ENCODE measurements around the gene KRTAP29-1. TPM values are rescaled to one million over a fixed set of nuclear protein-coding genes. Genes with fewer than 3 reads are reported as not detected.

Gene KRTAP29-1
- total RNA-seq, 1 donor from 2014 or later, result not detected

GRCh38 chr17:41326173-41327145, 23.8 kb upstream of the KRTAP29-1 start:
- TF ChIP-seq CTCF (IDR thresholded peaks at IDR 0.05), result no peak
- H3K27me3 Mint-ChIP-seq, result no peaks in the 10 kb centered on the region
- POLR2A ChIA-PET, result no interaction called here
- no peak for DNase-seq
- no peaks in the 10 kb centered on the region for H3K4me1 Mint-ChIP-seq
- no peaks in the 10 kb centered on the region for H3K36me3 Mint-ChIP-seq (ENCODE audit: low read depth)
- intact Hi-C loops (cut with micrococcal nuclease), result no loop called here
- ATAC-seq (ENCODE audit: low read depth), result no peak
- no peak overlapping the region for H3K4me3 Mint-ChIP-seq
- H3K9me3 Mint-ChIP-seq, result no peaks in the 10 kb centered on the region
- CTCF ChIA-PET, result no interaction called here
- H3K27ac Mint-ChIP-seq, result no peak overlapping the region

GRCh38 chr17:41325611-41326010, 23.0 kb upstream of the KRTAP29-1 start:
- Mint-ChIP-seq H3K4me1 (no peaks in the 10 kb centered on the region), H3K36me3 (ENCODE audit: low read depth) (no peaks in the 10 kb centered on the region), H3K9me3 (peaks cover 3% of the 10 kb centered on the region), H3K27ac (no peak overlapping the region), H3K4me3 (no peak overlapping the region), H3K27me3 (no peaks in the 10 kb centered on the region)
- intact Hi-C loops (cut with micrococcal nuclease), result no loop called here
- CTCF ChIA-PET, result no interaction called here
- POLR2A ChIA-PET, result no interaction called here
- no peak for DNase-seq
- ATAC-seq (ENCODE audit: low read depth), result no peak
- TF ChIP-seq CTCF (IDR thresholded peaks at IDR 0.05), result no peak

- H3K9me3 Mint-ChIP-seq, result peaks cover 7% of the 10 kb centered on the region
- no peaks in the 10 kb centered on the region for H3K36me3 Mint-ChIP-seq (ENCODE audit: low read depth)
- ATAC-seq (ENCODE audit: low read depth) (no peak), DNase-seq (no peak)
- H3K27me3 Mint-ChIP-seq, result no peaks in the 10 kb centered on the region
- CTCF ChIA-PET, result no interaction called here
- intact Hi-C loops (cut with micrococcal nuclease), result no loop called here
- H3K4me3 Mint-ChIP-seq, result no peak overlapping the region
- no peak for TF ChIP-seq CTCF (IDR thresholded peaks at IDR 0.05)
- POLR2A ChIA-PET, result no interaction called here
- H3K27ac Mint-ChIP-seq, result no peak overlapping the region
- H3K4me1 Mint-ChIP-seq, result no peaks in the 10 kb centered on the region
Measured at GRCh38 chr17:41325126-41325525, 22.5 kb upstream of the KRTAP29-1 start.

GRCh38 chr17:41324180-41325075, 21.8 kb upstream of the KRTAP29-1 start:
- H3K27ac Mint-ChIP-seq, result no peak overlapping the region
- no peak for DNase-seq
- POLR2A ChIA-PET, result no interaction called here

More at GRCh38 chr17:41324180-41325075, 21.8 kb upstream of the KRTAP29-1 start:
- ATAC-seq (ENCODE audit: low read depth), result no peak
- Mint-ChIP-seq H3K27me3 (no peaks in the 10 kb centered on the region), H3K36me3 (ENCODE audit: low read depth) (no peaks in the 10 kb centered on the region), H3K9me3 (peaks cover 13% of the 10 kb centered on the region), H3K4me3 (no peak overlapping the region), H3K4me1 (no peaks in the 10 kb centered on the region)
- CTCF ChIA-PET, result interaction anchor here (1.3 kb wide), 1 partner anchor 414 kb away, joined by 3 read pairs; no protein-coding TSS in a partner anchor
- no peak for TF ChIP-seq CTCF (IDR thresholded peaks at IDR 0.05)
- intact Hi-C loops (cut with micrococcal nuclease), result loop anchor here (5.0 kb wide), 3 partner anchors 202 to 702 kb away; partner anchors contain the start of gene KRTAP4-12

Data from activated B cell treated with CpG ODN at 0.5 μM for 24 hours (primary cell).